A549 treated with ZK216348 at 1 μM for 4 hours (cell line): ENCODE results near the gene C2CD4C. TPM values are rescaled to one million over a fixed set of nuclear protein-coding genes. Genes with fewer than 3 reads are reported as not detected.

Experiments used
- total RNA-seq: library from RNA; stranded (reverse); fragments of 200-300 nt; extraction: Qiagen RNA extraction; gene quantifications from 5 replicates; pipeline ENCODE4 v1.2.3, GENCODE V29; 2022; ENCODE audit warnings: low read depth

C2CD4C gene
- total RNA-seq, result 0.14 to 0.75 TPM (median 0.46 TPM) in 5 replicates

GRCh38 chr19:408902-409515, at the start of gene C2CD4C:
Gene C2CD4C (minus strand): TSS chr19:409147. CDS start chr19:408361, 786 bp downstream.

Other genes with a start within 250 kb of the C2CD4C start
- gene PLPP2, start 117.7 kb downstream of the C2CD4C start, total RNA-seq, result 57.5 to 116 TPM (median 106 TPM) in 5 replicates
- gene MIER2, start 64.4 kb downstream of the C2CD4C start, total RNA-seq, result 12.3 to 23.7 TPM (median 21.0 TPM) in 5 replicates
- 0.58 to 1.2 TPM (median 1.0 TPM) in 5 replicates for gene SHC2, start 51.9 kb upstream of the C2CD4C start, total RNA-seq
- 0.18 to 0.51 TPM (median 0.31 TPM) in 4 of 5 replicates, not detected in the other for gene MADCAM1, start 87.3 kb upstream of the C2CD4C start, total RNA-seq
- 7.6 to 22.9 TPM (median 18.8 TPM) in 5 replicates for gene TPGS1, start 98.3 kb upstream of the C2CD4C start, total RNA-seq
- 53.3 to 112 TPM (median 108 TPM) in 5 replicates for gene CDC34, start 122.6 kb upstream of the C2CD4C start, total RNA-seq
- 0.28 to 0.63 TPM (median 0.43 TPM) in 4 of 5 replicates, not detected in the other for gene GZMM, start 134.9 kb upstream of the C2CD4C start, total RNA-seq
- gene BSG, start 163.4 kb upstream of the C2CD4C start, total RNA-seq, result 506 to 741 TPM (median 712 TPM) in 5 replicates
- 20.5 to 50.9 TPM (median 41.7 TPM) in 5 replicates for gene HCN2, start 180.7 kb upstream of the C2CD4C start, total RNA-seq
- 68.8 to 114 TPM (median 109 TPM) in 5 replicates for gene POLRMT, start 224.4 kb upstream of the C2CD4C start, total RNA-seq
- gene FGF22, start 230.7 kb upstream of the C2CD4C start, total RNA-seq, result 0.21 to 1.0 TPM (median 0.87 TPM) in 5 replicates